Measurements from ENCODE around the gene LIMCH1.
A peak's percentile ranks its signal among the peaks of the same experiment; 100 is the strongest.

The LIMCH1 gene

DNA sequence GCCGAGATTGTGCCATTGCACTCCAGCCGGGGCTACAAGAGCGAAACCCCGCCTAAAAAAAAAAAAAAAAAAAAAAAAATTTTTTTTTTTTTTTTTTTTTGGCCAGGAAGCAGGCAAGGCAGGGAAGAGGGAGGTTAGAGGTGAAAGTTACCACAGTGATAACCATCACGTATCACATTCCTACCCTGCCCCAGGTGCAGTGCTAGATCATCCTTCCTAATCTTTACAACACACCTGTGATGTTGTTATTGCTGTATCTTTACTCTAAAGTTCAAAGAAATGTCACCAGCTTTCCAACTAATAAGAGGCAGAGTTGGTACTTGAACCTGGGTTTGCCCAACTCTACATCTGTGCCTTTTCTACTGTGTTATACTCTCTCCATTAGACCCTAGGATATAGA, 7.2 kb upstream of the LIMCH1 start:
- no peak for DNase-seq

DNA sequence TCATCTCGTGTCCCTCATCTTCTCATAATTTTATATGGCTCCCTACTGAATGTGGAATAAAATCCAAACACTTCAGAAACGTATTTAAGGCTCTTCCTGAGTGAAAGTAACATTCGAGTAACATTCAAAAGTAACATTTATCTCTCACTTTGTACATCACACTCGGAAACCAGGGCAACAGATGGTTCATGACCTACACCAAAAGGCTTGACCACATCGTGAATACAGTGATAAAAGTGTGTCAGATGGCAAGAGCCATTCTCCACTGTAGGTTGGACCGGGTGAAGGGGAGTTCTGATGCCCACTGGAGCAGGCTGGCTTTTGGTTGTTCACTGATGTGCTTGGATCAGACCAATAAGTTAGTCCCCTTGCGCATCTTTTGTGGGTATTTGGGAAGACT, 5.6 kb upstream of the LIMCH1 start:
- no peak for DNase-seq

DNA sequence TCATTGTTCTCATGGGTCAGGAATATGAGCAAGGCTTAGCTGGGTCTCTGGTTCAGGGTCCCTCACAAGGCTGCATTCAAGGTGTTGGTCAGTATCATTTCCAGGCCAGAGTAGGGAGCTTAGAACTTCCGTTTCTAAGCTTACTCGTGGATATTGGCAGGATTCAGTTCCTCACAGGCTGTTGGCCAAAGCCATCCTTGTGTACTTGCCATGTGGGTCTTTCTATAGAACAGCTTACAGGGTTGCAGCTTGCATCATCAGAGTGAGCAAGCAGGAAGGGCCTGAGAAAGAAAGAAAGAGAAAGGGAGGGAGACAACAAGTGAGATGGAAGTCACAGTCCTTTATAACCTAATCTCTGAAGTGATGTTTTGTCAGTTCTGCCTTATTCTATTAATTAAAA, 5.1 kb upstream of the LIMCH1 start:
- DNase-seq = no peak

DNA sequence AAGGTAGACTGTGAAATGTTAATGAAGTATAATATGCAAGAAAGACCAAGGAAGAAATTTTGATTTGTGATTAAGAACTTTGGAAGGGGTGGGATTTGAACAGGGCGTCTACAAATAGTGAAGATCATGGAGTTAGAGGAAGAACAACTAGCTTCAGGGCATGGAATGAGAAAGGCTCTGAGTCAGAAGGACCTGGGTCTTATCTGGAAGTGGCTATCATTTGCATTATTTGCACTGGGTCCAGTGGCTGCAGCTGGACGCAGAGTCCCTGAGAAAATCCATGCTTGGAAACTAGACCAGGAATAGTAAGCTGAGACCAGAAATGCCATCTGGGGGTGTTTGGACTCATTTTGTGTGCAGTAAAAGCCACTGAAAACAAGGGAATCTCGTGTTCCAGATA, 4.3 kb upstream of the LIMCH1 start:
- DNase-seq = no peak

DNA sequence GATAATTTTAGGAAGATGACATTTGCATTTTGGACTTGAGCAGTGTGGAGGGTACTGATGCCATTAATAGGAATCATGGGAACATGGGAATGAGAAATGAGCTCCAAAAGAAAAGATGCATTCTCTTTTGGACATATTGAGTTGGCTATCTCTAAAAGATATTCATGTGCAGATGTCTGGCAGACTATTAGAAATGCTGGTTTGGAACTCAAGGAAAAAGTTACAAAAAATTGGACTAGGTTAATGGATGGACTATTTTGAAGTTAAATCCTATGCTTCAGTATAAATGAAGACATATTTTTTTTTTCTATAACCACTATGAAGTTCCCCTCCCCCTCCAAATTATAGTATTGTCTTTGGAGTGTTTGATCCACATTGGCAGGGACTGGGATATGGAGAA, 3.6 kb upstream of the LIMCH1 start:
- DNase-seq = no peak

DNA sequence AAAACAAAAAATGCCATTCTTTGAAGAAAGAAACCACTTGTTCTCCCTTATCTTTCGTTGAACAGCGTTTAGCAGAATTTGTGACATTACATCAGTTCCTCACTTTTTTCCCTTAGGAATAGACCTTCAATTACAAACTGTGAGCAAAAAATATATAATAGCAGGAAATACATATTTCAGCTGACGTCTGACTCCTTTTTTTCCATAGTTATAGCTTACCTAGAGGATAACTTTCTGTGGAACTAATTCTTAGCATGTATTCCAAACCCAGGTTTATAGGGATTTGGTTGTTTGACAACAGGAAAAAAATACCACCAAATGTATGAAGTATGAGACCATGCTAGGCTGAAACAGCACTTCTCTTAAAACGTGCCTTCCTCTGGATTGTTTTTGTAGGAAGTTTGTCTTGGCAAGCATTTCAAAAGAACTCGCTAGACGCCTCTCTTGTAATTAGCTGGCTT, 2.0 kb upstream of the LIMCH1 start:
- no peak for DNase-seq

DNA sequence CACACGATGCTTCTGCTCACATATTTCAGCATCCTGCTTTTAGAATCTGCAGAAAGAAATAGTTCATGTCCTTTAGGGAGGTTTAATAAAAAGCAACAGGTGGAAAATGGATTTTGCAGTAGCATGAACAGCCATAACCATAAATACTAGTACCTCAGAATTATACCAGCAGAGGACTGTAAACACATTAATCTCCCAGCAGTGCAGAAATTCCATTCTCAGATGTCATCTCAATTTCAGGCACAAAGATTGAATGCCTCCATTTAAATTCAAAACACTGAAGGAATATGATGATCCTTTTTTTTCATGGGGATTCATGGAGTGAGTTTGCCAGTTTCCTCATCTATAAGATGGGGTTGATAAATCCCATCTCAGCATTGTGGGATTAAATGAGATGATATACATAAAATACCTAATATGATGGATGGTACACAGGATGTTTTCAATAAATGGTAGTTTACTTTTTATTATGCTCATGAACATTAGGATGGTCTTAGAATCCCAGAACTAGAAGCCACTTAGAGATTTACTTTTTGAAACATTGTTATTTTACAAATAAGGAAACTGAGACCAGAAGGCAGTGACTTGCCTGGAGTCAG, 566 bp upstream of the LIMCH1 start:
- DNase-seq = no peak

DNA sequence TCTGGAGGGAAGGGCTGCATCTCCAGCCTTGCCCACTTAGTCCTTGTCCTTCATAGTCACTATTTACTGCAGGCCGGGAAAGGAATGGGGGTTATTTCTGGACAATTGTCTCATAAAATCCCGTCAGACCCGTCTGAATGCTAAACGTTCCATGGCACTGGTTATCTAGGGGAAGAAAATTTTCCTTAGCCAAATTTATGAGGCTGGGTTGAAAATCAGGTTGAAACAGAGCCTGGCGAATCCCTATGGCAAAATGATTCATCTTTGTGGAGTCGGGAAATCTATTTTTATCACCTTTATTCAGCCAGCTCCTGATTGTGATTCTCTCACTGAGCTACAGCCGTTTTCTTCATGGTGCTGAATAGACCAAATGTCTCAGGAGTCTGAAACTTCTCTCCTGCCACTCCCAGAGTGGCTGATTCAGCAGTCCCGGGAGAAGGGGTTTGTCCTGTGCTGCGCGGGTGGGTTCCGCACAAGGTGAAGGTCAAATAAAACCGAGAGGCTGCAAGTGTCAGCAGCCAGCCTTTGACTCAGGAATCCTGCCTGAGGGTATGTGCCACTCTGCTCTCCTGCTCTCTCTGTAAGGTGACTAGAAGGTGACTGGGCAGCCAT, 1.0 kb downstream of the LIMCH1 start:
- DNase-seq = no peak

DNA sequence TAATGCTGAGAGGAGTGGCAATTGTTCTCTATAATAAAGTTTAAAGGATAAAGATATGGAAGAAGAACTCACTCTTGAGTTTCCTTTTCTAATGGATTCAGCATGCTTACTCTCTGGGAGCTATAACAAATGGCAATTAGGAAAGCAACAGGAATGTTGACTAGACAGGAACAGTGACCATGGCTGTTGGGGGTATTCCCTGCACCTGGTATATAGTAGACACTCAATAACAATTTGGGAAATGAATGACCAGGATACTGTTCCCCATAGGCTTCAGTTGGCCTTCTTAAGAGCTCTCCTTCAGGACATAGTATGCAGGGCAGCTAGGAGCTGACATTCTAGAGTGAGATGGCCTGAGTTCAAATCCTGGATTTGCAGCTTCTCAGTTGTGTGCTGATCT, 1.8 kb downstream of the LIMCH1 start:
- no peak for DNase-seq

DNA sequence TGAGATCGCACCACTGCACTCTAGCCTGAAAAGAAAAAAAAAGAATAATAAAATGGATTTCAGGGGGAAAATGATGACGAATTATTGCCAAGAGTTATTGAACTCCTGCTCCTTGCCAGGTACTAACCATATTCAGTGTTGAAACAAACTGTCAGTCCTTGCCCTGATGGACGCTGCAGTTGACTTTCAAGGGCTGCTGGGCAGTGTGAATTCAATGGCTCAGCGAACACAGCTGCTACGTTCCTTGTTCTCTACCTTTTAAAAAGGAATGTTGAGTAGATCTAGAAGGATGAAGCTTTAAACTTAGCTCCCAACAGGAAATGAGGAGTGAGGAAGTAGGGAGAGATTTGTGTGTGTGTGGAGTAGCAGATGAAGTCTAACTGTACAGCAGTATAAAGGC, 2.7 kb downstream of the LIMCH1 start:
- no peak for DNase-seq

DNA sequence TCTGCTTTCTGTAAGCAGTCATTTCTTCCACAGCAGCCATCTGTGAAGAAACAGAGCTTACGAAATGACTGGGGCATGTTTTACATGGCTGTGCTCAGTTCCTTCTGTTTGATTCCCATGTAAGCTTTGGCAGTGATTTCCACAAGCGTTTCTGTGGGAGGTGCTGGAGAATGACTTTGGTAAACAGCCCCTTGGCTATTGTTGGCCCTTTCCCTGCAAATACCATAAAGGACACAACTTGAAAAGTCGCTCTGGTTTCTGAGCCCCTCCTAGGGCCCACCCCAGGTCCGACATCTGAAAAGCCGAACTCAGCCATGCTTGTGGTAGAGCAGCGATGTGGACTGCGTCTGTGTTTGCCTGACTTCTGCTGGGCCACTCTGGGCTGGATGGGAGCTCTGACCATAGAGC, 3.7 kb downstream of the LIMCH1 start:
- peak in 1 of 2 experiments; percentile 26 for DNase-seq

DNA sequence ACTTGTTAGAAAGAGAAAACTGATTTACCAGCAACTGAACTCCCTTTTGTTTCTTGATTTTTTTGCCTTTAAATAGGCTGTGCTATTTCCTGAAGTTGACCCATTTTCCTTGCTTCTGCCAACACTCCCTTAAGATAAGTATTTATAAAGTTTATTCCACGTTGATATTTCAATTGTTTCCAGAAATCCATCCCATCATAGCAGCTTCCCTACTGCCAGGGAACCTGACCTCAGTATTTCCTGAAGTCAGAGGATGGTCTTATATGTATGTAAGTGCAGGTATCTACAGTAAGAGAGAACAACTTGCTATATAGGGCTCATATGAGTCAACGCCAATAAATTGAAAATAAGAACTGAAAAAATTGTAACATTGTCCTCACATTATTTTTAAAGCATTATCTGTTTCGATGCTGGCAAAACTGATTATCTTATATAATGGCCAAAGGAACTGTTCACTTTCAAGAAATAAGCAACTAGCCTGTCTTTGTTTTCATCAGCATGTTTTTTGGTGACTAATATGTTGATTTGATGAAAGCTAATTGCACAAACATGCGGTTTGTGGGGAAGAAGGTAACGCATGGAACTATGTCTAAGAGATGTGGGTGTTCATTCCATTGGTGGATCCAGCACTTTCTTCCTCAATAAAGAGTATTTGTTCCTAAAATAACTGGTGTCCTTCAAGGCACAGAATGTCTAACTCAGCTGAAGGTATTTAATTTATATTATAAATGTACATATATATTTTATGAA, 4.7 kb downstream of the LIMCH1 start:
- no peak for DNase-seq

DNA sequence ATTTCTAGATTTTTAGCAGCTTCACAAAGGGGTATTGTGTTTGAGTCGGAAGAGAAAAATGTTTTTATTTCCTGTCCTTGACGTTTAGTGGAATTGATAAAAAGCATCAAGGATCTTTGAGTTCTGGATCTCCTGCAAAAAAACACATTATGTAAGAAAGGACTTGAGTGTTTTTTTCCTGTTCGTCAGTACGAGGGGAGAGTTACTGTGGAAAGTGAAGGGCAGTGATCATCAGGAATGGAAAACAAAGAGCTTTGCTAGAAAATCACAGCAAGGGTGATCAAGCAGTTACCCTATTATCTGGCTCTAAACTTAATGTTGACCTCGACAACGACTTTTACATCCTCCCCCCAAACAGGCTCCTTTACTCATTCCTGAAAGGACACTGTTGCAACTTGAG, 7.3 kb downstream of the LIMCH1 start:
- no peak for DNase-seq

DNA sequence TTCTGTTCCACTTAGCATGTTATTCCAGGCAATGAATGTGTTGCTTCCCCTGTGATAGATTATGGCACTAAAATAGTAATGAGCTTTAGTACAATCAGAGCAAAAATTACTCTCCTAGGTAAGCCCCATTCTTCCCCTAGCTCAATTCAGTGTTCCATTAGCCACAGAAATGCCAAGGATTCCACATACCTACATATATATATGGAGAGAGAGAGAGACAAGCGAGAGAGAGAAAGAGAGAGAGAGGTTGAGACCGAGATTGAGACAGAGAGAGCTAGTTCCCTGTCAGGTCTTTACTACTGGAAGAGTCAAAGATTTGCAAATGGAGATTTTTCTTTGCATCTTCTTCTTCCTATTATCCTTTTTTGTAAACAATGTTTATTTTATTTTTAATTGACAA, 8.7 kb downstream of the LIMCH1 start:
- DNase-seq = no peak

DNA sequence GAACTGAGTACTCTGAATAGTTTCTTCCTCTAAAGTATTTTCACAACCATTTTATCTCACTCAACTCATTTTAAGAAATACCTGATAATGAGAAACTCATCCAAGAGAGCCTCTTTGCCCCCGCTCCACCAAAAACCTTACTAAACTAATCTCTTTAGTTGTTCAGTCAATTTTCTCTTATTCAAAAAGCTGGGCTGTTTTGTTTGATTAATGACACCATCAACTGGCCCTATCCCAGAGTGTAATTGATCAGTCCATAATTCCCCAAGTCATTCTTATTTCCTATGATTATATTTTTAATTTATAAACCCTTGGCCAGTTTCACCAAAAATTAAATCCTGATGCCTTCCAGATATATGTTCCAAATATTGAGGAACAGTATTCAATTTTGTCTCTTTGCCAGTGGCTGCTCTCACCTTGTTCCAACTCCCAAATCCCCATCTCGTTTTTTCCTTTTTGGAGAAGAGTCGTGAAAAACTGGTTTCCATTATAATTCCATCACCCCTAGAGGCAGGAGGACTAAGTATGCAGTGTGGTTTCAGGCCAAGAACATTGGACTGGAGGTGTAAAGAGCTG, 10.4 kb downstream of the LIMCH1 start:
- DNase-seq = no peak

DNA sequence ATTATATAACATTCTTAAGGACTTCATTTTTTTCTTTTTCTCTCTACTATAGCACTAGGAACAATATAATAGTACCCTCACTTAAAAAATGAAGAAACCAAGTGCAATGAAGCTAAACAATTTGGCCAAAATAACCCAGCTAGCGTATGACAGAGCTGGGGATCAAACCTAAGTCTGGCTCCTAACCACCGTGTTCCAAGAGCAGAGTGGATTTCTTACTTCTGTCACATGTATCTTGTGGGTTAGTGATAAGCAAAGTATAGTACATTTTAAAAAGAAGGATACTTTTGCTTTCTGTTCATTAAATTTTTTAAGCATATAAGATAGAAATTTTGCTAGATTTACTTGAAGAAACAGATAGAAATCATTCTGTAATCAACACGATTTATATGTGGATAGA, 11.5 kb downstream of the LIMCH1 start:
- DNase-seq = no peak

DNA sequence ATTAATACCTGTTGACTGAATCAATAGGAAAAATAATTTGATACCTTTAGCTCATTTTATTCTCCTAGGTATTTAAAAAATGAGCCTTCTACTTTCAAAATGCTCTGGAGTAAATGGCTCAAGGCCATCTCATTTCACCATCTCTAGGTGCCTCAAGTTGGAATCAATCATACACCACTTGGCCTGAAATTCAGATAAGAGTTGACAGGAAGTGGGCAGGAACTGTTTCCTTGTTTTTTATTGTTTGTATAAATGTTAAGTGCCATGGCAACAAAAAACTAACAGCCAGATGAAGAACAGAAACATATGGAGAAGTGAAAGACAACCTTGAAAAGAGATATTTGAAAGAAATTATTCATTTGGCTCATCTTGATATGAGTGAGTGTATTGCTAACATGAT, 12.4 kb downstream of the LIMCH1 start:
- DNase-seq = no peak

DNA sequence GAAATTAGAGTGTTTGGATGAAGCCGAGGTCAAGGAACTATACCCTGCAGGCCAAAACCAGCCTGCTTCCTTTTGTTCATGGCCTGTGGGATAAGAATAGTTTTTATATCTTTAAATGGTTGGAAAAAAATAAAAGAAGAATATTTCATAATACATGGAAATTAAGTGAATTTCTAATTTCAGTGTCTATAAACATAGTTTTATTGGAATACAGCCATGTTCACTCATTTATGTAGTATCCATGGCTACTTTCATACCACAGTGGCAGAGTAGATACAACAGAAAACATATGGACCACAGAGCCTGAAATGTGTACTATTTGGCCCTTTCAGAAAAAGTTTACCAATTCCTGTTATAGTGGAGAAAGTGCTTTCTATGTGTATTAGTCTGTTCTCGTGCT, 13.6 kb downstream of the LIMCH1 start:
- no peak for DNase-seq

DNA sequence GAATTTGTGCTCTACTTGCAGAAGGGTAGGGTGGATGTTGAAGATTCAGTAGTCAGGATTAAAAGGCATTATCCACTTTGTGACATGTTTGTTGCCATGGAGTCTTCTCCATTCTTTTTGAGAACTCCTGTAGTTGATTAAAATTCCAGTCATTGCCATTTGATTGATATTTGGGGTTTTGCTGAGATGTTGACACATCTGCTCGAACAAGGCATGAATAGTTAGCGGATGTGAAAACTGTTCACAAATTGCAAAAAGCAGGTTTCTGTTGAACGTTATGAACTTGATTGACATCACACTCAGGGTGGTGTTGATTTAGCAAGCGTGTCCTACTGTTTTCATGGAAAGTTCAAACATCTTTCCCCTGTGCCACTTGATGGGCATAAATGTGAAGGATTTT, 16.9 kb downstream of the LIMCH1 start:
- no peak for DNase-seq

DNA sequence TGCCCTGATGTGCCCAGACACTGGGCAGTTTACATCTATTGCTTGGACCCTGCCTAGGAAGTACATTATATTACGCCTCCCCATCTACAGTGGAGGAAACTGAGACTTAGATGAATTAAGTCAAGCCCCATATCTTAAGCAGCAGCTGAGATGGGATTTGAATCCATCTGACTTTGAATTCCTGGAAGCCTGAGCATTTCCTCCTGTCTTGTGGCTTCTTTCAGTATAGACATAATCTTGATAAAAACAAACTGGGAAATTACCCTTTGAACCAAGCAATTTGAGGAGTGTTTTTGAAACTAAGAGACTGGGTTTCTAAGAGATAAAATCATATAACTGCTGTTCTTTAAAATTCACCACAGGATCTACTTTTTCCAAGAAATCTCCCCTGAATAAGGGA, 18.6 kb downstream of the LIMCH1 start:
- DNase-seq = no peak

DNA sequence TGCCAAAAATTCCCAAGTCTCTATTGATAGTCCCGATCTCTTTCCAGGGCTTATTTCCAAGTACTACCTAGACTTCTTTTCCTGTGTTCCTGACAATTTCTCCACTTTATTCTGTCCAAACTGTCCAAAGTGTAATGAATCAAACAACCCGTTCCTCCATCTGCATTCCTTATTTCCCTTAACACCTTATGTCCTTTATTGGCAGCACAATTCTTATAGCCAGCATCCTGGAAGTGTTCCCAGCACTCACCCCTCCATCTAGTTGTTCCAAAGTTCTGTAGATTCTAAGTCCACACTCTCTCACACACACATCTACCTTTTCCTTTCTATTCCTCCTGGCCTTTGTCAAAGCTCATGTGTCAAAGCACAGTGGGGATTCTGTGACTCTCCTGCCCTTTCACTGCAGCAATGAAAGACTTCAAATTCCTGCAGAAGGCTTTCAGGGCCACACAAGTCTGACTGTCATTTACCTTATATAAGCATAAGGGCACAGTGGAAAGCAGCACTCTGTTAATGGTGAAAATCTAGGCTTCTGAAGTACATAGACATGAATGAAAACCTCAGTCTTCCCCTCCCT, 22.1 kb downstream of the LIMCH1 start:
- DNase-seq = no peak

DNA sequence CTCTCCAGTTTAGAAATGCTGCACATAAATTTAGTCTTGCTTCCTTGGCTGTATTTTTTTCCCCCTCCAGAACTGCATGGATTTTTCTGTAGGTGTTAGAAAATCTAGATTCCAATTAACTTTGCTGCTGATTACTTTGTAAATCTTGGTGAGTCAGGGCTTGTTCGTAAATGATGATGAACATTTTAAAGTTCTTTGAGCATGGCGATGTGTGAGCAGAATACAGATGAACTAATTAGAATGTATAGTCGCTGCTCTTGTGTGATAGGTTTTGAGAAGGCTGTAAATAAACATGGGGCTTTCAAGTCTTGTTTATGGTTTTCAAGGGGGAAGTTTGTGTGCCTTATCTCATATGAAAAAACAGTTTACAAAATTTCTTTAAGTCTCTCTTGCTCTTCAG, 23.3 kb downstream of the LIMCH1 start:
- no peak for DNase-seq

DNA sequence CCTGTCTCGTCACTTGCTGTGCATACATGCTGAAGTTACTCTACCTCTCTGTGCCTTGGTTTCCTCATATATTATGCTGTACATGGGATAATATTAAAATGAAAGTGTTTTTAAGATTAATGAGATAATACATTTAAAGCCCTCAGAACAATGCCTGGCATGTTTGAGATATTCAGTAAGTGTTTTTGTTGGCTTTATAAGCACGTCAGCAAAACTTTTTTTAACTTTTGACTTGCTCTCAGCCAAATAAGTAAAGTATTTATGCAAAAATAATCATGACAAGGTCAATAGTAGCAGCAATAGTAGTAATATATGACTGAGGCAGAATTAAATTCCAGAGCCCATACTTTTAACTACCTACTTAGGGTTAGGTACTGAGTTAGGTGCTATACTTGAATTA, 29.2 kb downstream of the LIMCH1 start:
- no peak for DNase-seq

DNA sequence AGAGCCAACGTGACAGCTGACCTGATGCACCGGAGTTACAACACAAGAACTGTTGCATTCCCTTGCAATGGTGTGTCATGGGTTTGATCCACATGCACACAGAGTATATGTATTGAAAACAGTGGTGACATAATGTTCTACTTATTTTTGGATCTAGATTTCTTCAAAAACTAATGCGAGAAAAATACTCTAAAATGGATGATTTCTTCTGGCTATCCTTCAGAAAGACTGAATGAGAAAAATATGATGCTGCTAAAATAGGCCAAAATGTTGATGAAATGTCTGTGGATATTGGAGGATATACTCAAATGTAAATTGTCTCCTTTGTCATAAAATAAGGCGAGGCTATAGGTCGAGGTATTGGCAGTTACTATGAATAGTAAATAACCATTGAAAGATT, 30.4 kb downstream of the LIMCH1 start:
- DNase-seq = no peak
